ENCODE measurements around the gene NPM1.

DNA sequence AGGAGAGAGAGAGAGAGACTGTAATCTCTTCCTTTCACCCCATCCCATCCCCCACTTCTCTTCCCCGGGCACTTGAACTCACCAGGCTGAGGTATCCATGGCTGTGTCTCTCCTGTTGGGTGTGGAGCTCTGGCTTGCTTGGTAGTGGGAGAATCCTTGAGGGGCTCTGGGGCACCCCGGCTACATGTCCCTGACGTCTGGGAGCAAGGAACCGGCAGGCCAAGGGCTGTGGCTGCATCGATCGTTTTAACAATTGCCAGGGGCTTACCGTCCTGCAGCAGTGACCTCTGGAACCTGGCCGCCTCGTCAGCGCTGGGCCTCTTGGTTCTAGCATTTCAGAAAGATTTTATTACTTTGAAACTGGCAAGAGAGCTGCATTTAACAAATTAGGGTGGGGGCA lies 61.8 kb downstream of the NPM1 start:
- TF ChIP-seq, protein P1, sequence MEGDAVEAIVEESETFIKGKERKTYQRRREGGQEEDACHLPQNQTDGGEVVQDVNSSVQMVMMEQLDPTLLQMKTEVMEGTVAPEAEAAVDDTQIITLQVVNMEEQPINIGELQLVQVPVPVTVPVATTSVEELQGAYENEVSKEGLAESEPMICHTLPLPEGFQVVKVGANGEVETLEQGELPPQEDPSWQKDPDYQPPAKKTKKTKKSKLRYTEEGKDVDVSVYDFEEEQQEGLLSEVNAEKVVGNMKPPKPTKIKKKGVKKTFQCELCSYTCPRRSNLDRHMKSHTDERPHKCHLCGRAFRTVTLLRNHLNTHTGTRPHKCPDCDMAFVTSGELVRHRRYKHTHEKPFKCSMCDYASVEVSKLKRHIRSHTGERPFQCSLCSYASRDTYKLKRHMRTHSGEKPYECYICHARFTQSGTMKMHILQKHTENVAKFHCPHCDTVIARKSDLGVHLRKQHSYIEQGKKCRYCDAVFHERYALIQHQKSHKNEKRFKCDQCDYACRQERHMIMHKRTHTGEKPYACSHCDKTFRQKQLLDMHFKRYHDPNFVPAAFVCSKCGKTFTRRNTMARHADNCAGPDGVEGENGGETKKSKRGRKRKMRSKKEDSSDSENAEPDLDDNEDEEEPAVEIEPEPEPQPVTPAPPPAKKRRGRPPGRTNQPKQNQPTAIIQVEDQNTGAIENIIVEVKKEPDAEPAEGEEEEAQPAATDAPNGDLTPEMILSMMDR (IDR thresholded peaks at IDR 0.05; ENCODE audit: low read length) = no peak
- no peak for TF ChIP-seq EZH2 (optimal IDR thresholded peaks at IDR 0.05; ENCODE audit: low read depth, low read length)
- TF ChIP-seq EZH2phosphoT487 (IDR thresholded peaks at IDR 0.05; ENCODE audit: low read length) = no peak
